Activated CD8-positive, alpha-beta T cell treated with anti-CD3 and anti-CD28 coated beads for 36 hours (primary cell): ENCODE measurements around the gene DUSP12. TPM values are rescaled to one million over a fixed set of nuclear protein-coding genes. Genes with fewer than 3 reads are reported as not detected.

ENCODE experiments used
- ATAC-seq: fragments of 200-7000 bp; cut with Tn5 transposase; one replicate; pipeline ENCODE4 v1.10.0; 2021; ENCODE audit warnings: mild to moderate bottlenecking, moderate library complexity
- CTCF ChIA-PET: fragments of 350-600 bp; sonication (Branson Sonifier 250); formaldehyde crosslinking; loops from one replicate; lab custom pipeline; 2021; ENCODE audit warnings: antibody characterized with exemption; lab: Charles Lee
- POLR2A ChIA-PET: fragments of 350-600 bp; sonication (Branson Sonifier 250); formaldehyde crosslinking; loops from one replicate; lab custom pipeline; 2021; ENCODE audit warnings: antibody characterized with exemption; lab: Charles Lee
- DNase-seq: peaks from one replicate; pipeline ENCODE4 v3.0.0-alpha.2; 2020
- H3K27ac Mint-ChIP-seq: one replicate; pipeline ENCODE4 v1.8.0; 2021; ENCODE audit warnings: mild to moderate bottlenecking, mixed read lengths
- H3K27me3 Mint-ChIP-seq: one replicate; pipeline ENCODE4 v1.8.0; 2021; ENCODE audit warnings: mixed read lengths
- H3K36me3 Mint-ChIP-seq: one replicate; pipeline ENCODE4 v1.8.0; 2021; ENCODE audit warnings: low read depth, mixed read lengths
- H3K4me1 Mint-ChIP-seq: one replicate; pipeline ENCODE4 v1.8.0; 2021; ENCODE audit warnings: low read depth, mixed read lengths
- H3K4me3 Mint-ChIP-seq: one replicate; pipeline ENCODE4 v1.8.0; 2021; ENCODE audit warnings: mild to moderate bottlenecking, moderate library complexity, mixed read lengths
- H3K9me3 Mint-ChIP-seq: one replicate; pipeline ENCODE4 v1.8.0; 2021; ENCODE audit warnings: mixed read lengths
- intact Hi-C: fragments of 100-400 bp; cut with micrococcal nuclease; formaldehyde crosslinking; loops from one replicate; pipeline ENCODE4 v1.10.0; 2022
- total RNA-seq, 2 experiments: library from RNA; stranded (reverse); gene quantifications; one replicate each; pipeline ENCODE4 v1.2.3, GENCODE V29; 2021
- TF ChIP-seq, protein P1 (sequence below): fragments of 200-600 bp; IDR thresholded peaks from one replicate; pipeline ENCODE4 v1.8.0; 2022; ENCODE audit warnings: antibody characterized with exemption, mild to moderate bottlenecking

Gene DUSP12
- total RNA-seq, 2 experiments from 2014 or later = 25.3 to 25.4 TPM

DNA sequence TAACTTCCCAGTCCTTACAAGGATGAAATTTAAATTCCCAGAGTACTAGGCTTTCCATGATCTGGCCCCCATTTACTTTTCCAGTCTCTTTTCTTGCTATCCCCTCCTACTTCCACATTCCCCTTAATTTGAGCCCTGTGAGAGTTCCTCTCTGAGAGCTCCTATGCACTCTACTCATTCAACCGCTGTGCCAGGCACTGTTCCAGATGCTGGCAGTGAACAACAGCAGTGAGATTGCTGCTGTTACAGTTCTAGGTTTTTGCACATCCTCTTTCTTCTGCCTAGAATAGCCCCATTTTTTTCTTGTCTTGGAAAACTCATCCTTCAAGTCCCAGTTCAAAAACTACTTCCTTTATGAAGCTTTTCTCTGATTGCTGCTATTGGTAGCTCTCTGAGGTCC is 35.4 kb downstream of the DUSP12 start:
- TF ChIP-seq, protein P1, sequence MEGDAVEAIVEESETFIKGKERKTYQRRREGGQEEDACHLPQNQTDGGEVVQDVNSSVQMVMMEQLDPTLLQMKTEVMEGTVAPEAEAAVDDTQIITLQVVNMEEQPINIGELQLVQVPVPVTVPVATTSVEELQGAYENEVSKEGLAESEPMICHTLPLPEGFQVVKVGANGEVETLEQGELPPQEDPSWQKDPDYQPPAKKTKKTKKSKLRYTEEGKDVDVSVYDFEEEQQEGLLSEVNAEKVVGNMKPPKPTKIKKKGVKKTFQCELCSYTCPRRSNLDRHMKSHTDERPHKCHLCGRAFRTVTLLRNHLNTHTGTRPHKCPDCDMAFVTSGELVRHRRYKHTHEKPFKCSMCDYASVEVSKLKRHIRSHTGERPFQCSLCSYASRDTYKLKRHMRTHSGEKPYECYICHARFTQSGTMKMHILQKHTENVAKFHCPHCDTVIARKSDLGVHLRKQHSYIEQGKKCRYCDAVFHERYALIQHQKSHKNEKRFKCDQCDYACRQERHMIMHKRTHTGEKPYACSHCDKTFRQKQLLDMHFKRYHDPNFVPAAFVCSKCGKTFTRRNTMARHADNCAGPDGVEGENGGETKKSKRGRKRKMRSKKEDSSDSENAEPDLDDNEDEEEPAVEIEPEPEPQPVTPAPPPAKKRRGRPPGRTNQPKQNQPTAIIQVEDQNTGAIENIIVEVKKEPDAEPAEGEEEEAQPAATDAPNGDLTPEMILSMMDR = no peak
- Mint-ChIP-seq H3K27ac (no peak overlapping the region), H3K36me3 (peaks cover 19% of the 10 kb centered on the region), H3K4me3 (no peak overlapping the region), H3K4me1 (peaks cover 3% of the 10 kb centered on the region), H3K9me3 (no peaks in the 10 kb centered on the region), H3K27me3 (no peaks in the 10 kb centered on the region)
- DNase-seq = no peak
- intact Hi-C loops = no loop called here
- POLR2A ChIA-PET = interaction anchor here (0.6 kb wide), 1 partner anchor 8 kb away, joined by 3 read pairs; no protein-coding TSS in a partner anchor
- CTCF ChIA-PET = interaction anchor here (0.9 to 2.2 kb wide), 3 partner anchors 8 to 253 kb away, joined by 3 to 8 read pairs (median 4); no protein-coding TSS in a partner anchor
- no peak for ATAC-seq

DNA sequence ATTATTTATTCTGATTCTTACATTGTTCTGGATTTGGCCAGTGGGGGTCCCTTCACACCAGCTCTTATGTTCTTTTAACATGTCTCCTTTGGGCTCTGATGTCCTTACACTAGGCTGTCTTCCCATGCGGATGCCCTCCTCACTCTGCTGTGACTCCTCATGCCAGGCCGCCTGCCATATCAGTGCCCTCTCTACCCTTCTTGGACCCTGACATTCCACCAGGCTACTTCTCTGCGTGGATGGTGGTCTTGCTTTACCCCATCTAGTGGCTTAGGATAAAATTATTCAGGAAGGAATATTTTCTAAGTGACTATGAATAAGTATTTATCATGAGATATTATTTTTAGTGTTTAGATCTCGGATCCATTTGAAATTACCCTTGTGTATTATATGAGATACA is 37.8 kb downstream of the DUSP12 start:
- Mint-ChIP-seq H3K4me3 (no peak overlapping the region), H3K4me1 (peaks cover 2% of the 10 kb centered on the region), H3K9me3 (no peaks in the 10 kb centered on the region), H3K36me3 (peaks cover 27% of the 10 kb centered on the region), H3K27me3 (no peaks in the 10 kb centered on the region), H3K27ac (no peak overlapping the region)
- ChIA-PET CTCF (no interaction called here), POLR2A (no interaction called here)
- no peak for DNase-seq
- TF ChIP-seq, protein P1 = no peak
- intact Hi-C loops = no loop called here
- ATAC-seq = no peak

DNA sequence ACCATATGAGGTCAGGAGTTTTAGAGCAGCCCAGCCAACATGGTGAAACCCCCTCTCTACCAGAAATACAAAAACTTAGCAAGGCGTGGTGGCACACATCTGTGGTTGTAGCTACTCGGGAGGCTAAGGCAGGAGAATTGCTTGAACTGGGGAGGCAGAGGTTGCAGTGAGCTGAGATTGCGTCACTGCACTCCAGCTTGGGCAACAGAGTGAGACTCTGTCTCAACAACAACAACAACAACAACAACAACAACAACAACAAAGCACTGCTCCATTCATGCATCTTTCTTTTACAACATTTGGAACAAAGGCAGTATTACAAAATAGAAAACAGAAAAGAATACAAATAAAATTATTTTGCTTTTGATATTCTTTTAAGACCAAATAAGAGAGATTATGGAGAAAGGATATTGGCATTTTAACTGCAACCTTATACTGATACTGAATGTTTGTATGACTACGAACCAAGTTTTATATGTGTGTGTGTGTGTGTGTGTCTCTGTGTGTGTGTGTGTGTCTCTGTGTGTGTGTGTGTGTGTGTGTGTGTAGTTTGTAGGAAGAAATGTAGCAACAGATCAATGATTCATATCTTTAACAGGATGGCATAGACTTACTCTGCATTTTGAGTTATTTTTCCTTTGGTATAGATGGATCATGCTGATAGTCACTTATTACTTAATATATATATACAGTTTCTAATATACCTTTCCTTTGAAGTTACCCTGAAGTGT is 41.2 kb downstream of the DUSP12 start:
- TF ChIP-seq, protein P1 = no peak
- intact Hi-C loops = loop anchor here (5.0 kb wide), 1 partner anchor 247 kb away; no protein-coding TSS in a partner anchor
- ChIA-PET POLR2A (no interaction called here), CTCF (interaction anchor here (1.8 to 8.3 kb wide), 3 partner anchors 35 to 246 kb away, joined by 8 to 166 read pairs (median 19); partner anchors contain the start of gene OLFML2B)
- ATAC-seq = no peak
- Mint-ChIP-seq H3K4me3 (no peak overlapping the region), H3K9me3 (no peaks in the 10 kb centered on the region), H3K27me3 (no peaks in the 10 kb centered on the region), H3K4me1 (peaks cover 5% of the 10 kb centered on the region), H3K27ac (no peak overlapping the region), H3K36me3 (peaks cover 42% of the 10 kb centered on the region)
- no peak for DNase-seq

DNA sequence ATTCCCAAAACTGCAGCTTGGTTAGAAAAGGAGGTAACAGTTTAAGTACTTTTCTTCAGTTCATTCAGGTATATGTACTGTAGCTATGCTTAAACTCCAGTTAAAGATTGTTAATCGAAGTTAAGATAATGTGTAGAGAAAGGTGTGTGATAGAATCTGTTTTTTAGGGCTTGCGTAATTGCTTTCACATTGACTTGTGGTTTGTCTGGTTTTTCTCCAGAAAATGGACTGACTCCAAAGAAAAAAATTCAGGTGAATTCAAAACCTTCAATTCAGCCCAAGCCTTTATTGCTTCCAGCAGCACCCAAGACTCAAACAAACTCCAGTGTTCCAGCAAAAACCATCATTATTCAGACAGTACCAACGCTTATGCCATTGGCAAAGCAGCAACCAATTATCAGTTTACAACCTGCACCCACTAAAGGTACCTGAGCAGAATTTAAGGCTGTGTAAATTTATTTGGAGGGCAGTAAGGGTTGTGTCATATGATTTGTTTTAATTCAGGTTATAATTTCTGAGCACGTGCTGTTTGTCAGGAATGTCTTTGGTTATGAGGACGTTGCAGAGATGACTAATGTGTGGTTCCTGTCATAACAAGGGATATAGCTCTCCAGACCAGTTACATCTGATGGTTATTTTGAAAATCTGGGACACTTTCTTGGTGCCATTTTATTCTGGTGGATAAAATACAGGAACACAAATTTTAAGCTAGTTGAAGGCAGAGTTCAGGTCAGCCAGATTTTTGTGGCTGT is 42.5 kb downstream of the DUSP12 start:
- peaks cover 38% of the 10 kb centered on the region for H3K36me3 Mint-ChIP-seq
- H3K4me3 Mint-ChIP-seq = no peak overlapping the region
- ChIA-PET CTCF (interaction anchor here (0.6 to 8.3 kb wide), 48 partner anchors 8 to 308 kb away, joined by 3 to 166 read pairs (median 4); partner anchors contain the start of genes ATF6, DUSP12 and OLFML2B), POLR2A (interaction anchor here (1.4 kb wide), 1 partner anchor 243 kb away, joined by 4 read pairs; no protein-coding TSS in a partner anchor)
- TF ChIP-seq, protein P1 = no peak
- no peaks in the 10 kb centered on the region for H3K27me3 Mint-ChIP-seq
- DNase-seq = no peak
- peaks cover 5% of the 10 kb centered on the region for H3K4me1 Mint-ChIP-seq
- no peak for ATAC-seq
- intact Hi-C loops = loop anchor here (5.0 kb wide), 1 partner anchor 245 kb away; no protein-coding TSS in a partner anchor
- no peak overlapping the region for H3K27ac Mint-ChIP-seq
- no peaks in the 10 kb centered on the region for H3K9me3 Mint-ChIP-seq
